GM19025 (cell line): ENCODE data around the gene TBC1D2B.

Experiments used
- ATAC-seq: cut with Tn5 transposase; IDR thresholded peaks from one replicate; pipeline ENCODE4 v1.9.1; 2021; ENCODE audit warnings: mild to moderate bottlenecking, low read depth, moderate library complexity; ENCODE audit not compliant: unreplicated experiment

Gene TBC1D2B

DNA sequence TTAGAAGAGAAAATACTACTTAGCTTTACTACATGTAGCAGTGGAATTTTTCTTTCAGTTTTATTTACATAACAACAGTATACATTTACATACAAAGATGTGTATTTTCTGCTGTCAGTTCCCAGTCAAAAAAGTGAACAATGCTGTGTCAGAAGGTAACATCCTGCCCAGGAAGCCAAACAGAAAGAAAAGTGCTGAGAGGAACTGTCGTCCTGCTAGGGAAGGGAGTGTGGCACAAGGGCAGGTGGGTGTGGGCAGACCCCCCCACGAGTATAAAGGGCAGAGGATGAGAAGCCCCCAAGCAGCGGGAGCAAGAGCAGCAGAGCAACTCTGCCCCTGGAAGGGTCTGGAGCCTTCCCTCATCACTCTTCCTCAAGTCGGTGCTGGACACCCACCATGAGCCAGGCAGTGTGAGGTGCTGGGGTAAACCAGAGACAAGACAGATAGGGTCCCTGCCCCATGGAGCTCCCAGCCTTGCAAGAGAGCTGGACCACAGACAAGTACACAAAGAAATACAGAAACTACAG is 39.7 kb downstream of the TBC1D2B start:
- no peak for ATAC-seq

DNA sequence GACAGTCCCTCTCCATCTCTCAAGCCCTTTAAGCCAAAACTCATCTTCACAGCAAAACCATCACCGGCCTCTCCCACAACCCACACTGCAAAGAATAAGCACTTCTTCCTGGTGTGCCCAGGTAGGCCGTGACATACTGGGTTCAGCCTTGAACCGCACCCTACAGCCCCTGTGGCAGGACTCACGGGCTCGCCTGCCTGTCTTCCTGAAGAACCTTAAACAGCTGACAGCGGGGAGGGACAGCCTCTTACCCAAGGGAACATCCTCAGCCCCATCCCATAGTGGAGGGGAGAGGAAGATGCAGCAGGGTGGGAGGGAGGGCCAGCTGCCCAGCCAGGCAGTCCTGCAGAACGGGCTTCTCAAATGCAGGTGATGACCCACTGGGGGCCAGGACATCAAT is 40.2 kb downstream of the TBC1D2B start:
- no peak for ATAC-seq

DNA sequence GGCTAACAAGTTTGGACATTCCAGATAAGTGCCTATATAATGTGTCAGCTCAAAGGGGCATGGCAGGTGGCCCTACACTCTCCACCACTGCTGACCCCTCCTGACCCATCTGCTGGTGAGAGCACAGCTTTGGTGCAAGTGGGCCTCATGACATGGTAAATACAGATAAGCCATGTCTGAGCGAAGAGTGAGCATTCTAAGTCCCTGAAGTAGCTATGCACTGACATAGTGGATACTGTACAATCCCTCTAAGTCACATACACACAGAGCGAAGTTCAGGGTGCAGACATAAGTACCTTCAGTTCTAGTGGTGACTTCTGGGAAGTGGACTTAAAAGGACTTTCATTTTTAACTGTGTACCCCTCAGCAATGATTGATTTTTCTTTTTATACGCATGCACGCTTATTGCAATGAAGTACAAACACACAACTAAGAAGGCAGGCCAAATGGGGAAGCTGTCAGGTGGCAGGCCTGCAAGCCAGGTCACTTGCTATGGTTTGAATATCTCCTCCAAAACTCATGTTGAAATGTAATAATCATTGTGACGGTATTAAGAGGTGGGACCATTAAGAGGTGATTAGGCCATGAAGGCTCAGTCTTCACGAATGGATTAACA is 41.5 kb downstream of the TBC1D2B start:
- no peak for ATAC-seq

- no peak for ATAC-seq
Observed at GRCh38 chr15:78035321-78035751, 42.2 kb downstream of the TBC1D2B start.

DNA sequence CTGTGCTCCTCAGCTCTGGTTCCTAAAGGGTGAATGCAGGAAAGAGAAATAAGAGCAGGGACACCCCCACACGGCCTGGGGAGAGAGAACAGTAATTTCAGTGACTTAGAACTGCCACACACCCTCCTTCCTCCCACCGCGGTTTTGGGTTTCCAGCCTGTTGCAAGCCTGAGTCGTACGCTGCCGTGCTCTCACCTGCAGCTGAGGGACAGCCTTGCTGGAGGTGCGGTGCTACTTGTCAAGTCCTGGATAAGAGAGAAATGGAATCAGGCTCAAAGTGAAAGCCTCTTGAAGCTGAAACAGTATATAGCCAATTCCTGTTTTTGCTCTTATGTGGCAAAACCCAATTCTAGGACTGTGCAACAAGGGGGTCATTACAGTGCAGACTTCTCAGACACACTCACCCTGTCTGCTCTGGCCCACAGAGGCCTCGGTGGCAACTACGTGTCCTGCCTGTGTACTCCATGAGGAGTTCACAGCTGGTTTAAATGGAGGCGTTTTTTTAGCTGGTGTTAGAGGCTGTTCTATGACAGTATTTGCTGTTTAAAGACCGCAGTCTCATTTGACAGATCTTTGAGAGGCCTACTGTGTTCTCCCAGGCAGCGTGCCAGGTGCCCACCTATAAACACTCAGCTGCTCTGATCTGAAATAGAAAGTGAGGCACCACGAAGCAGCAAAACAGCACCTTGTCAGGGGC is 42.9 kb downstream of the TBC1D2B start:
- peak; percentile 81 for ATAC-seq

DNA sequence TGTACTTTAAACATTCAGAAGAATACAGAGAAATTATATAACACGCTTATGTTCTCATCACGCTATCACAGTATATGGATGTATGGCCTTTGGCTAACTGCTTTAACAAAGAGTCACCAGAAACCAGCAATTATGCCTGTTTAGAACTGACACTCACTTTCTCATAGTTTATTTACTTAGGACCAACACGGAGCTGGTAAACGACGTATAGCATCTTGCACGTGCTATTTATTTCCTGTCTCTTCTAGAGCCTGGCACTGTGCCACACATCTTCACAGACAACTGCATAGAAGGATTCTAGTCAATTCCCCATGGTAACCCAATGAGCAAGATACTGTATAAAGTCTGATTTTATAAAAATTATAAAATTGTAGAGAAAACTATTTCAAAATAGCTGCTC is 43.6 kb downstream of the TBC1D2B start:
- no peak for ATAC-seq

DNA sequence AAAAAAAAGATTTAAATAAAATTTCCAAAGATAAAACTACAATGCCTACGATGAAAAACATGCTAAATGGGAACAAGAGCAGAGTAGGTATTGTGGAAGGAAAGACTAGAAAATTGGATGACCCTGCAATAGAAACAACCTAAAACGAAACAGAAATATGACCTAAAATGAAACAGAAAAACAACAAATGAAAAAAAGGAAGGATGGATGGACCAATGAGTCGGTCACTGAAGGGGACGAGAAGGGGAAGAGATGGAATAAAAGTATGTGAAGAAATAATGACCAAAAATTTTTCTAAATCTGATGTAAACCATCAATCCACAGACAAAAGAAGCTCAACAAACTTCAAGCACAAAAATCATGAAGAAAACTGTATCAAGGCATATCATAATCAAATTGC is 44.8 kb downstream of the TBC1D2B start:
- ATAC-seq, result no peak

DNA sequence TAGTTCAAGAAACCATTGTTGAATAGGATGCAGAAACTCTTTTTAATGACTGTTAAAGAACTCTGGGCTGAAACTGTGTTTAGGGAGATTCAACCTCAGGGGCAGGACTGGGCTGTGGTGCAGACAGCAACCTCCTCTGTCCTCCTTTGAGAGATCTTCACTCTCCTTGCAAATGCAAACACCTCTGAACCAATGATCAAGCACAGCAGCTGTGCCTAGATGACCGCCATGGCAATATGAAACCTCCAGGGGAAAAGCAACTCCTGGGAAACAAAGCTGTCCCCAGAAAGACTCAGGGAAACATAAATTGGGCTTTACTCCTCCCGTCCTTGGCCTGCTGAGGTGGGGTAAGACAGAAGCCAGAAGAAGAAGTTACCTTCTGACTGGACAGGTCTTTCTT is 52.6 kb downstream of the TBC1D2B start:
- no peak for ATAC-seq

DNA sequence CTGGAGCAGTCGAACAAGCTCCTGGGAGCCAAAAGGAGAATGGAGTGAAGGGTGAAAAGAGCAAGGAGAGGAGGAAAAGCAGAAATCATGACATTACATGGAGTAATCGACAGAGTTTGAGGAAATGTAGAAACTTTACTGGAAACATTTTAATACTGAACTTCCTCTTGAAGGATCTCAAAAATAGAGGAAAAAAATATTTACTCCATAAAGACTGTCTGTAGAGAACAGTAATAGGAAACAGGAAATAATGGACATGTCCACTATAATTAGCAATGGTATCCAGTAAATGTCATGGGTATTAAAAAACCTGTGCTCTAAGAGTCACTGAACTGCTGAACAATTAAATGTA is 53.0 kb downstream of the TBC1D2B start:
- ATAC-seq, result no peak

GRCh38 chr15:78023865-78024518 is 53.5 kb downstream of the TBC1D2B start:
- ATAC-seq, result no peak

DNA sequence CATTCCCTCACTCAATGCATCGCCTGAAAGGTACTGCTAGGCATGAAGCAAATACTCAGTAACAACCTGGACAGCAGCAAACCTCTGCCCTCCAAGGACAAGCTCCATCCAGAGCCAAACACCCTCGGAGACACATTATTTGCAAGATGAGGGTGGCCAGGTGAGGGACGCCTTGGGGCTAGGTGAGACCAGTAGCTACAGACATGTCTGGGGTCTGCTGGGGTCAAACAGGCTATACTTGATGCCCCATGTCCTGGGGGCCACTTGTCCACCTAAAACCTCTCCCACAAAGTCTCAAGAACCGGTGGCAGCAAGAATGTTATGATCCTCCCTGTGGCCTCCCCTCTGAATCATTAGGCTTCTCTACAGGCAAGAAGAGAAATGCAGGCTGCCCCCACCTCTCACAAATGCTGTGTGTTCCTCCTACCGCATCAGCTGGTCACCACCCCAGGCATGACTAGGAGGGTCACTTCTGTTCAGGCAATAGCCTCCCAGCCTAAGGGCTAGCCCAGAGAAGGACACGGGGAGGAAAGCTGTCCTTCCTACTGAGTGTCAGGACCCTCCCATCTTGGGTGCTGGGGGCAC is 54.3 kb downstream of the TBC1D2B start:
- no peak for ATAC-seq

DNA sequence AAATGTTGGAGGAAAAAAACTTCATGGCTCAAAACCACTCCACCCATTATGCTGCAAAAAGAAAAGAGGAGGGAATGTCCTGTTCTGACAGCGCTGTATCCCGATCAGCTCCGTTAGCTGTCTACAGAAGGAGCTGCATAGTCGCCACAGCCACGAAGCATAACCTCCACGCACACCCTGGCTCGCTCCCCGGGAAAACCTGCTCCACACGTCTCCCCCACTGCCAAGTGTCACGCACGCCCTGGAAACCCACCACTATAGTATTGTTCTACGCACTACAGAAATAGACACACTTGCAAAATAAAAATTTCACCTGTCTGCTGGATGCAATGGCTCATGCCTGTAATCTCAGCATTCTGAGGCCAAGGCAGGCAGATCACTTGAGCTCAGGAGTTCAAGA is 55.8 kb downstream of the TBC1D2B start:
- no peak for ATAC-seq

GRCh38 chr15:78020007-78020406 is 57.5 kb downstream of the TBC1D2B start:
- no peak for ATAC-seq

DNA sequence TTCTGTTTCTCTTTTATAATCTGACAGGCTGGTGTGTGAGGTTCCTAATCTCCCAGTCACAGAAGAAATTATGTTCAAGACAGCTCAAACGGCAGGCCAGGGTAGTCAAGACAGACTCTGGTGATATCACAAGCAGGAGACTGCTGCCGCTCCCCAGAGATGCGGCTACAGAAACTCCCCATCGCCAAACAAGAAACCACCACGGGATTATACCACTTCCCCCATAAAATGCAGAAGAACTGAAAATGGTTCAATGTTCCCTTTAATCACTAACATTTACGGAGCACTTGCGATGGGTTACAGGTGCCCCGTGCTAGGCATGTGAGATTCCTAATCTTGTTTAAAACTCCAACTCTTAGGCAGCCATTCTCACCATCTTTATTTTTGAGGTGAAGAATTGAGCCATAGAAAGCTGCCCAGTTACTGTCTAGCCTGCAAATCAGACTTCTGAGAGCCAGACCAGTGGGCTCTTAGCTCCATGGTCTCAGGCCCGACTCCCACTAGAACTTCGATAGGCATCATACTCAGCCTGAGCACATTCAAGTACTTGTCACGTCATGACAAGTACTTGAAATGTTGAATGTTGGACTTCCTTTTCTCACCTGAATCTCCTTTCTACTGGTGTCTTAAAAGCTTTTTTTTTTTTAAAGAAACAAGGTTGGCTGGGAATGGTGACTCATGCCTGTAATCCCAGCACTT is 58.4 kb downstream of the TBC1D2B start:
- peak; percentile 53 for ATAC-seq

DNA sequence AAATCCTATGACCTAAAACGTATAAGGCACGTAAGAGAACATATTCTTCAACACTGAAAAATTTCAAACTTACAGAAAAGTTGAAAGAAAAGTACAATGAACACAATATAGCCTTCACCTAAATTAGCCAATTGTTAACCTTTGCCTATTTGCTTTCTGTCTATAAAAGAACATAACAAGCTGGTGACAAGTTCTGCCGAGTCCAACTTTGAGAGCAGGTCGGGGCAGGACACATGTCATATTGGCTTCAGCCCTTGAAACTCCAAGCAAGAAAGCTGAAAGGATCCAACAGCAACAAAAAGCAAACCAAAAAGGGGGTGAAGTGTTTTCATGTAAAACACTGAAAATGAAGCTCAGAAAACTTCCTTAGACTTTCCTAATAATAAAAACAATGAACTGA is 59.1 kb downstream of the TBC1D2B start:
- no peak for ATAC-seq

GRCh38 chr15:78016860-78017259 is 60.7 kb downstream of the TBC1D2B start:
- no peak for ATAC-seq

GRCh38 chr15:78012643-78013077 is 64.9 kb downstream of the TBC1D2B start:
- no peak for ATAC-seq

DNA sequence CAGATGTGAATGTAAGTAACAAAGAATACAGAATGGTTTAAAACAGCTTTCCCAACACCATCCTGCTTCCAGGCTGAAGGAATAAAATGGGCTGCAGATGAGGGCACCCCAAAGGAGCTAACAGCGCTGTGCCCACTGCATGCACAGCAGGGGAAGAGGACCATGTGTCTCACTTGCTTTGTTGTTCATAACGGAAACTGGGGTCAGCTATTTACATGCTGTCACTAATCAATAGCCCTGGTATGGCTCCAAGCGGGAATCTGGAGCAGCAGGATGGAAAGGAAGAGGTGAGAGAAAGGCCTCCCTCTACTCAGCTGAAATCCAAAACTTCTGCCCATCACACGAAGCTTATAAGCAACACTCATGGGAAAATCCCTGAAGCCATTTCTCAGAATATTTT is 67.4 kb downstream of the TBC1D2B start:
- ATAC-seq, result no peak

DNA sequence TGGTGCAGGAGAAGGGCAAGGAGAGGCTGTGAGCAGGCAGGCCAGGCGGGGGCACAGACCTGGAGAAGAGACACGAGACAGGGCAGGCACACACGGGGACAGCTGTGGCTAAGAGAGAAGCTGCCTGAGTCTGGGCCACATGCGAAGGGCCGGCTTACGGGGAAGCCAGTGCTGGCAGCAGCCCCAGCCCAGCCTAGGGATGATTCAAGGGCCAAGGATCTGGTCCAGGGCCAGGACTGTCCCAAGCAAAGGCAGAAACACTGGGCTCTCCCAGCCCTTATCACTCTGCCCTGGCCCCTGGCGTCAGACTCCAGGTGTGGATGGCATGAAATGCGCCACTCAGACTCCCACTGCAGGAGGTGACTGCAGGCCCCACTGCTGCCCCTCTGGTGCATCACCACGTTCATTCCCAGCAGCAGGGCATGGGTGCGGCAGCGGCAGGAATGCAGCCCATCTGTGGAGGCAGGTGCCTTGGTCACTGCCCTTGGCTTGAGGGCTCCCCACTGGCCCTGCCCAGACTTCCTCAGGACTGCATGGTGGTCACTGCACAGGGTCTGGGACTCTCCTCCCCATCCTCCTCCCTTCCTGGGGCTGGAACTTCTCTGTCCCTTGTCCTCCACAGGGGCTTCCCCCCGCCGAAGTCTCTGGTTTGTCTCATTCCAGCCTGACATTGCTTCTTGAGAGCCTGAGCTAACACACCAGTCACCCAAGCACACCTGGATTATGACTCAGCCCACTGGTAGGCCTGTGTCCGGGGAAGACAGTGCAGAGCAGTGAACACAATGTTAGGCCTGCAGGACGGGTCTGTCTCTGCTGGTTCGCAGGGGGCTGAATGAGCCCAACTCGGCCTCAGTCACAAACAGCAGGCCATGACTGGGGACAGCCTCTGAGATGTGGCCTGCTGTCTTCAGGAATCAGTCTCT is 69.3 kb downstream of the TBC1D2B start:
- ATAC-seq, result no peak
